ENCODE data around the gene ARHGAP22.
A peak's percentile ranks its signal among the peaks of the same experiment; 100 is the strongest.

ARHGAP22 gene

DNA sequence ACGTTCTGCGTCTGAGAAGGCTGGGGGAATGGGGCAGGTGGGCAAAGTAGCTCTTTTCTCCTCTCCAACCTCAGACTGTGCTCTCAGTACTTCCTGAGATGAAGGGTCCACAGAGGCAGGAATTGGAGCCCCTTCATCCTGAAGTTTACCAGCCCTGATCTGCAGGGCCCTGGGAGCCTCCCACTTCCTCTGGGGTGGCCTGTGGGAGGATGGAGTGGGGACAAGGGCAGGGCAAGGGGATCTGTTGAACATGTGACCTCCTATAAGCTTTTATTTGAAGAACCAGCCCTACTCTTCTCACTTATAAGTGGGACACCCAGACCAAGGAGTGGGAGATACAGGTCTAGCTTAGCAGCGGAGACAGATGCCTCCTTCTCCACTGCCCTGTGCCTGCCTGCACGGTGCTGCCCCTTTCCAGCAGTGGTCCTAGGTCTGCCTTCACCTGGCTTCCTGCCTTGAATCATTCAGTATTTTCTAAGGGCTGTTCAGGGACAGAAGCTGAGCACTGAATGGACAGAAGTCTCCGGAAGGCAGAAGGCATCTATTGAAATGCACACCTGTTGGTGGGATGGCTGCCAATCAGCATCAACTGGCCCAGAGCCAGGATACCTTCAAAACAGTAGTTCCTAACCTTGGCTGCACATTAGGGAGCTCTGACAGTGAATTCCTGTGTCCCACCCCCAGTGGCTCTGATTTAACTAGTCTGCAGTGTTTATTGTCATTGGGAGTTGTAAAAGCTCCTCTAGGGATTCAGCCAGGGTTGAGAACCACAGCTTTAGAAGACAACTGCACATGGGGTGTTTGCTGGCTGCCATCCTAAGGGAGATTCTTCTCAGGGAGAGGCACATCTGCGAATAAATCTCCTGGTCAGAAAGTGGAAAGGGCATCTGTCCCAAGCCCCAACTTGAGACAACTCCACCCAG lies 2.7 kb upstream of the ARHGAP22 start:
- DNase-seq (ENCODE audit: low read depth) = no peak
- TF ChIP-seq, protein P1, sequence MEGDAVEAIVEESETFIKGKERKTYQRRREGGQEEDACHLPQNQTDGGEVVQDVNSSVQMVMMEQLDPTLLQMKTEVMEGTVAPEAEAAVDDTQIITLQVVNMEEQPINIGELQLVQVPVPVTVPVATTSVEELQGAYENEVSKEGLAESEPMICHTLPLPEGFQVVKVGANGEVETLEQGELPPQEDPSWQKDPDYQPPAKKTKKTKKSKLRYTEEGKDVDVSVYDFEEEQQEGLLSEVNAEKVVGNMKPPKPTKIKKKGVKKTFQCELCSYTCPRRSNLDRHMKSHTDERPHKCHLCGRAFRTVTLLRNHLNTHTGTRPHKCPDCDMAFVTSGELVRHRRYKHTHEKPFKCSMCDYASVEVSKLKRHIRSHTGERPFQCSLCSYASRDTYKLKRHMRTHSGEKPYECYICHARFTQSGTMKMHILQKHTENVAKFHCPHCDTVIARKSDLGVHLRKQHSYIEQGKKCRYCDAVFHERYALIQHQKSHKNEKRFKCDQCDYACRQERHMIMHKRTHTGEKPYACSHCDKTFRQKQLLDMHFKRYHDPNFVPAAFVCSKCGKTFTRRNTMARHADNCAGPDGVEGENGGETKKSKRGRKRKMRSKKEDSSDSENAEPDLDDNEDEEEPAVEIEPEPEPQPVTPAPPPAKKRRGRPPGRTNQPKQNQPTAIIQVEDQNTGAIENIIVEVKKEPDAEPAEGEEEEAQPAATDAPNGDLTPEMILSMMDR (conservative IDR thresholded peaks at IDR 0.05; ENCODE audit: low read depth, low read length) = no peak
- H3K4me3 ChIP-seq (ENCODE audit: low read length) = no peak overlapping the region

DNA sequence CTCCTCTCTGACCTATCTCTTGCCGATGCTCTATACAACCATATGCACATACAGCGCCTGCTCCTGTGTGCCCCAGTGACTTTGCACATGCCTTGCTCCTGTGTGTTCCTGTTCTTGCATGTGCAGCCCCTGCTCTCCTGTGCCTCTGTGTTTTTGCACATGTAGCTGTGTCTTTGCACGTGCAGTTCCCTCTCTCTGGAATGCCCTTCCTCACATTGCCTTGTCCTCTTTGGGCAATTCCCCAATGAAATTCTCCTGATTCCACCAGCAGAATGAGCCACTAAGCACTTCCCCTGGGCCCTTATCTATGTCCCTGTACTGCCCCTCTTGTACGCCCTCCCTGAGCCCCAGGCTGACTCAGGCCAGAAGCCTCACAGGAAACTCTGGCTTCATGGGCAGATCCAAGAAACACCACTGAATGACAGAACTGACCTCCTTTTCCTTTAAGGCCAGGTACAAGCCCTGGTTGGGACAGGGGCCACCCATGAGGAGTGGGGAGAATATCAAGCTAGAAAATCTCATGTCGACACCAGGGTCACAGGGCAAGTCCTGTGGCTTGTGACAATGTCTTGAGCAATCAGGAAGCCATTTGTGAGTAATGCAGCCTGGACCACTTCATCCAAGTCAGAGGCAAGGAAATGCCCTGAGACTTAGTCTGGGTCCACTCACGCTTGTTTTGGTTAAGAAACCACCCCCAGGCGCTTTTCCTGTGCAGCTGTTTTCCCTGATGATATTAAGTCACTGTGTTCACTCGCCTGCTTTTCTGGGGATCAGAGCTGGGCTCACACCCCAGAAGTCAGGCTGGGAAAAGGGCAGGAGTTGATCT lies 1.9 kb upstream of the ARHGAP22 start:
- TF ChIP-seq, protein P1 (conservative IDR thresholded peaks at IDR 0.05; ENCODE audit: low read depth, low read length) = no peak

DNA sequence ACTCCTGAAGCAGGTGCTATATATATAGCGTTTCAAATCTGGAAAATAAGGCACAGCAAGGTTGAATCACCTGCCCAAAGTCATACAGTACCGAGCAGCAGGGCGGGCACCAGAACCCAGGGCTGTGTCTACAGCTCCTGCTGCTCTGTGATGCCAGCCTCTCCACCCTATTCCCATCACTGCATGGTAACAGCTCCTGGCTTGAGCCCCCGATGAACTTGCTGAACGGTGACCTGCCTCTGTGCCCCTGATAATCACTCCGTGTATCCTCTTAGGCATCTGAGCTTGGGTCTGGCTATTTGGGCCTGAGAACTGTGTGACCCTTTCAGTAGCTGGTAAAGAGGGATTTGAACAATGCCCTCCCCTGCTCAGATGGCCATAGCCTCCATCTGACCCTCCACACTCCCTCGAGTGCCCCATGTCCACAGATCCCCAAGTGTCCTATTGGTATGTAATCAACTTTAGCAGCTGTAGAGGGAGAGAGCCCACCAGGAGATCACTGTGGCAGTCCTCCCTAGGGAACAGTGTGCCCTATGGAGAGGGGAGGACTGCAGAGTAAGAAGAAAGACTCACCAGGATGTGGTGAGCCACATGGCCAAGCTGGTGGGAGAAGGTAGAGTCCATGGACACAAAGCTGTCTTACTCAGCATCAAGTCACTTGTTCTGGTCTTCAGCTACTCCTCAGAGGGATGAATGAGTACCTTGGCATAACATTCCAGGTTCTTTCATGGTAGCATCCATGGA lies 1.1 kb upstream of the ARHGAP22 start:
- H3K4me3 ChIP-seq (ENCODE audit: low read length) = no peak overlapping the region
- no peak for DNase-seq (ENCODE audit: low read depth)

More for the DNA sequence above, 1.9 kb upstream of the ARHGAP22 start:
- H3K4me3 ChIP-seq (ENCODE audit: low read length) = no peak overlapping the region
- no peak for DNase-seq (ENCODE audit: low read depth)

DNA sequence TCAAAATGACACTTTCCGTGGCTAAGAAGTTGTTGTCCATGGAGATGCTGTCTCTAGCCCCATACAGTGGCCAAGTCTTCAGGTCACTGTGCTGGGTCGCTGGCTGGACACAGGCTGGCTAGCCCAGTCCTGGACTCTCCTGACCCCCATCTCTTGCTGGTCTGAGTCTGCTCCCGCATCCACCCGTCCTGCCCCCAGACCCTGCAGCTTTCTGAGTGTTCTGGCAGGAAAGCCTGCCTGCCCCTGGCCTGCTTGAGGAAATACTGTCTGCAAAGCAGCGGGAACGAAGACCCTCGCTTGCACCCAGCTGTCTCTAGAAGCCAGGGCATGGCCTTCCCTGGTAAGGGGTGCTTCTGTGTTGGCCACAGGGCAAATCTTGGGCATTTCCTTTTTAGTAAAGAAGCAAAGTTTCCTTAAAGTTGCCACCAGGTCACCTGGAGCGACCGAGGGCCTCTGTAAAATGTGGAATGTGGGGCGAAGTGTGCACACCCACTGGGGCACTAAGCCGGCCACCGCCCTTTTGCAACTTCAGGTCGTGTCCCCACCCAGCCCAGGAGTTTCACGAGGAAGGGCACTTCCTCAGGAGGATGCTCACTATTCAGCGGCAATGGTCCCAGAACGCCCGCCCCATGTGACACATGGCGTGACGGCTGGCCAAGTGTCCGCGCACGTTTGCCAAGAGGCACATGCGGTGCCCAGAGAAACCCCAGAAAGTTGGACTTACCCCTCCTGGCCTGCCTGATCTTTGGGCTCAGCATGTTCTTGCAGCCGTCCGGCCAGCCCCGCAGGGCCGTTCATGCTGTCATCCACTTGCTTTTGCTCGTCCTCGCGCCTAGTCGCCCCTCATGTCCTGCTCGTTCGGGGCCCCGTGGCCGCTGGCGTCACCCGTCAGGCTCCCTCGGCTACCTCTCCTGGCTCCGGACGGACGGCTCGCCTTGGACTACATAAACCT lies 558 bp downstream of the ARHGAP22 start:
- DNase-seq (ENCODE audit: low read depth) = no peak
- peak overlapping the region; percentile 48 for H3K4me3 ChIP-seq (ENCODE audit: low read length)

More for the DNA sequence above, 1.1 kb upstream of the ARHGAP22 start:
- TF ChIP-seq, protein P1 (conservative IDR thresholded peaks at IDR 0.05; ENCODE audit: low read depth, low read length) = no peak

DNA sequence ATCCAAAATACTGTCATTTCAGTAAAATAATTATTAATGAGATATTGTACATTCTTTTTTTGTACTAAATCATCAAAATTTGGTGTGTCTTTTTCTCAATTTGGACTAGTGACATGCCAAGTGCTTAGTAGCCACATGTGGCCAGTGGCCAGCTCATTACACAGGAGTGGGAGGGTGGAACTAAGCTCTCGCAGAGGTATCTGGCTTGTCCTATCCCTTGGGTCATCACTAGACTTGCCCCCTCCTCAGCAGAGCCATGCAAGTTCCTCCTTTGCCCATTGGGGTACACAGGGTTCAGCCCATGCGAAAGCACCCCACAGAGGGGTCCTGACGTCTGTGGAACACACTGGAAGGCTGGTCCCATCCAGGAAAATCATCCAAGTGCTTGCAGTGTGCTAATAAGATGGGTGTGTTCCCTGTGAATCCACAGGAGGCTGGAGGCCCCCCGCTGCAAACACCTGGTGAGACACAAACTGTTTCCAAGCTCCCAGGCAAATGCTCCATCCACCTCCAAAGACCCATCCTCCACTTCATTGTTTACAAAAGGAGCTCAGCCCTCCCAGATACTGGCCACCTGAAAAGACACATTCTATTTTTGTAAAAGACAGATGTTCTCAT lies 1.3 kb downstream of the ARHGAP22 start:
- no peak overlapping the region for H3K4me3 ChIP-seq (ENCODE audit: low read length)
- TF ChIP-seq, protein P1 (conservative IDR thresholded peaks at IDR 0.05; ENCODE audit: low read depth, low read length) = no peak

More for the DNA sequence above, 558 bp downstream of the ARHGAP22 start:
- TF ChIP-seq, protein P1 (conservative IDR thresholded peaks at IDR 0.05; ENCODE audit: low read depth, low read length) = no peak

More for the DNA sequence above, 1.3 kb downstream of the ARHGAP22 start:
- DNase-seq (ENCODE audit: low read depth) = no peak
